Measurements from ENCODE around the gene SLC13A4.
"Not testable (repeated sequence)": the region's sequence is repeated elsewhere in the genome, so short reads cannot be mapped to it uniquely, and the experiment has no call there.

SLC13A4 gene

DNA sequence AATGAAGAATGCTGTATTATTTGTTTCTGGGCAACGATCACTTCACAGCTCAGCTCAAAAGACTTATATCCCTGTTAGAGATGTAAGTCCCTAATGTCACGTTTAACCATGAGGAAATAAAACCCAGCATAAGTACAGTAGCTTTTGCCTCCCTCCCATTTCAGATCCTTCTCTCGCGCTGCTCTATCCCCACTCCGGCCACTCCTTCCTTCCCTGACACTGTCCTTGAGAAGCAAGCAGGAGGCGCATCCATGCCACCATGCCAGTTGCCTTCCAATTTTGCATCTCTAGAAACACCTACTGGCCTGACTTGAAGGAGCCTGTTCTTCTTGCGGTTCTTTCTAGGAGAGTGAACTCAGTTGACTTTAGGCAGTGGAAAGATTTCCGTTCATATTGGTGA is 19.4 kb upstream of the SLC13A4 start:
- DNase-seq = no peak

DNA sequence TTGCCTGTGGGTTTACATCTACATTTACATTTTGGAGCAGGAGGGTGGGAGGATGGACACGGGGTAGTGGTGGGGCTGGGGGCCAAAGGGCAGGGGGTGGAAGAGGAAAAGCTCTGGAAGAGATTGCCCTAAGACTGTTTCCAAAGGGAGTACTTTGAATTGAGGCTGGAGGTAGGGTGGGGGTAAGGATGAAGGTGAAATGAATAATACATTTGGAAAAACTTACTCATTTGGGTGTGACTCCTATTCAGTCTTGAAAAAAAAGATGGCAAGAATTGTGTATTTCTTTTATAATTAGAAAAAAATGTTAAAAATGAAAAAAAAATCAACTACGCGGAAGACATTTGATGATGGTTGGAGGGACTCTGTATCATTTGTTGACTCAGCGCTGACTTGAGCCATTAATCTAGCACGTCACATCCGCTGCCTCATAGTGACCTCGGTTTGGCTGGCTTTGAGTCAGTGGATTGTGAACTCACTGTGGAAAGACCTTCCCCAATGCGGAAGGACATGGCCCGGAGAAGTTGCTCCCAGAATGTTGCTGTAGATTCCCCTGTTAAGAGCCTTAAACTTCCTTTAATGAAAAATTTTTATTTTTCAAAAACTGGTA is 17.8 kb upstream of the SLC13A4 start:
- DNase-seq = no peak

DNA sequence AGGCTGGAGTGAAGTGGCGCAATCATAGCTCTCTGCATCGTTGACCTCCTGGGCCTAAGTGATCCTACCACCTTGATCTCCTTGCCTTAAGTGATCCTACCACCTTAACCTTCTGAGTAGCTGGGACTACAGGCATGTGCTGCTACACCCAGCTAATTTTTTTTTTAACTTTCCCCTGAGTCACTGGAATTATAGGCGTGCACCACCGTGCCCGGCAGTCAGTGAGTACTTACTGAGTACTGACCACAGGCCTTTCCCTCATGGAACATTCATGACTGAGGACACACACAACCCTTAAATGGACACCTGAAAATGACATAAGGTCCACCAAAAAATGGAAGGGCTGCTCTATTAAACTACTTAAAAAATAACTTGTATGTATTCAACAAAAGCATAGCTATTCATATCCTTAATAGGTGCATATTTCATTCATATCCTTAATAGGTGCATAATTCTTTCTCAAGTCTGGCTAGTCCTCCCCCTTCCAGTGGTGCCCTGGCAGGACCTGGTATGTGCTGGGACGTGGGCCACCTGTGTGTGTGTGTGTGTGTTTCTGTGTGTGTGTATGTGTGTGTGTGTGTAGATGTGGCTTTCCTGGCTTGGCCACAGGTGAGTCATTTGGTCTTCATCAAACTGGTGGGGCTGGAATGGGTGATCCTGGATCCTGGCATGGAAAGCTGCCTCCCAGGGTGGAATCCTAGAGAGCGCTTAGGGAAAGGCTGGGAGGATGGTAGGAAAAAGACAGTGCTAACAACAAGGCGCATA is 17.1 kb upstream of the SLC13A4 start:
- no peak for DNase-seq

DNA sequence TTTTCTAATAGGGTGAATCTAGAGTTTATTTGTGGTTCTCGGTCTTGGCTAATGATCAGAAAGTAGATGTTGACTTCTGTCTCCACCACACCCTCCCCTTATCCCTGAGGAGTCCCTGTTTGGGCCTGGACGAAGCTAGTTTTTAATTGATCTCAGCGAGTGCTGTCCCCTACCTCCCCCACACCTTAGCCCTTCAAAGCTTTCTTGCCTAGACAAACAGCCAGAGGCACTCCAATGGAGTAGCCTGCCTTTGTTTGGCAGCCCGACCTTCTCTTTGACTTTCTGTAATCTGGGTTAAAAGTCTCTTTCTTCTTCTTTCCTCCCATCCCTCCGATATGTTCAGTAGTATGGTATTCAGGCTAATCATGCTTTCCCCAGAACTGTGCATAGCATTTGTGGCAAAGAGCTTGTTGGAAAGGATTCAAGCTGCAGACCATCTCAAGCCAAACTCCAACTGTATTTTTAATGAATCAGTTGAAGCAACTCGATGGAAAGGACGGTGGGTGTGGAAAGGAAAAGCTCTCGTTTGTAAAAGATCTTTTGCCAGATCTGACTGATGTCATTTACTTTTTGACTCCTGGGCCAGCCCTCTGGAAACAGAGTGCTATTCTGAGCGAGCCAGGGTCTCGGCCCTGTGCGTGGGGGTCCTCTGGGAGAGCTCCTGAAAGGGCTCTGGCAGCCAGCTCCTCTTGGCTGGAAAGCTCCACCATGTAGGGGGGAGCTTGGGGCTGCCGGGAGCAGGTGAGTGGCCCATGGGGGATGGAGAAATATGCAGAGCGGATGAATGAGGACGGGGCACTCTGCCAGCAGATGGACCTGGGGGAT is 16.1 kb upstream of the SLC13A4 start:
- DNase-seq = no peak

DNA sequence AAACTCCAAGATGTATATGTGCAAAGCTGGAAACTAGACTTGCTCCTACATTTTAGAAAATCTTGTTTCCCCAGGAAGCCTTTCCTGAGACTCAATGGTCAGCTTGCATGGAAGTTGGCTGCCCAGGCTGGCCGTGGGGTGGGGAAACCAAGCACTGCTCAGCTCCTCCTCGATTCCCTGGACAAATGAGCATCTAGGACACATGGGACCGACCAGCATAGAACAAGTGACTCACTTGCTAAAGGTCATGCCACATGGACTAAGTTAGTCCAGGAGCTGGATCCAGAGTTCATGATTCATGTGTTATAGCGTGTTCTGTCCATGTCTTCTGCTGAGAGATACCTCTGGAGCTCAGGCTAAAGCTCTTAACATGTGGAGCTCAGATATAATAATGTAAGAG is 14.4 kb upstream of the SLC13A4 start:
- no peak for DNase-seq

DNA sequence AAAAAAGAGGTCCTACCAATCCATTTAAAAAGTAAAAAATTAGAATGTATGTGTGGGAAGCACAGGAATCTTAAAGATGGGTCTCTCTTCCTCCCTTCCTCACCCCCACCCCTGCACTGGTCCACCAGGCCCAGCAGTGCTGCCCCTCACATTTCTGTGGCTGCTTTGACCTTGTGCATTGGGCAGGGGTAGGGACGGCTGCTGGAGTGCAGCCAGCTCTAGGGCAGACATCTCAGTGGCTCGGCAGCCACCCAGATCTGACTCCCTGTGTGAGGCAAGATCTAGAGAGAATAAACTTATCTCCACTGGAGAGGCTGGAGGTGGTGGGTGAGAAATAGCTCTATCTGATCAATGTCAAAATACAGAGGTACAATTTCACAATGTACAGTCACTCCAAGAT is 13.9 kb upstream of the SLC13A4 start:
- no peak for DNase-seq

DNA sequence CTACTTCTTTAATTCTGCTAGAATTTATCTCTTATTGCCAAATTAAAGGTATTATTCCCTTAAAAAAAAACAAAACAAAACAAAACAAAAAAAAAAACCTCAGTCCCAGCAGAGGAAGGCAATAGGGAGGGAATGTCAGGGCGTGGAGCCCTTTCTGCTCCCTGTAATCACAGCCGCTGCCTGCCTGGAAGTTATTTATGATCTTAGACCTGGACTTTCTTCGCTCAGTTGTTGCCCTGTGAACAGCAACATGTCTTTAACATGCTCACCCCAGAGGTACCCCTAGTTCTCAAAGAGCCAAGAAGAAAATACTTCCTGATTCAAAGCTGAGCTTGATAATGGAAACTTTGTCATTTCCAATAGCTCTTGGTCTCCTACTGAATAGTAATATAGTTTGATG is 12.9 kb upstream of the SLC13A4 start:
- DNase-seq = no peak

DNA sequence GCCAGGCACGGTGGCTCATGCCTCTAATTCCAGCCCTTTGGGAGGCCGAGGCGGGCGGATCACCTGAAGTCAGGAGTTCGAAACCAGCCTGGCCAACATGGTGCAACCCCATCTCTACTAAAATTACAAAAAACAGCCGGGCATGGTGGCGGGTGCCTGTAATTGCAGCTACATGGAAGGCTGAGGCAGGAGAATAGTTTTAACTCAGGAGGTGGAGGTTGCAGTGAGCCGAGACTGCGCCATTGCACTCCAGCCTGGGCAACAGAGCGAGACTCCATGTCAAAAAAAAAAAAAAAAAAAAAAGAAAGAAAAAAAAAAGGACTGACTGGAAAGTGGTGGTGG is 9.3 kb upstream of the SLC13A4 start:
- not testable (repeated sequence) for DNase-seq

DNA sequence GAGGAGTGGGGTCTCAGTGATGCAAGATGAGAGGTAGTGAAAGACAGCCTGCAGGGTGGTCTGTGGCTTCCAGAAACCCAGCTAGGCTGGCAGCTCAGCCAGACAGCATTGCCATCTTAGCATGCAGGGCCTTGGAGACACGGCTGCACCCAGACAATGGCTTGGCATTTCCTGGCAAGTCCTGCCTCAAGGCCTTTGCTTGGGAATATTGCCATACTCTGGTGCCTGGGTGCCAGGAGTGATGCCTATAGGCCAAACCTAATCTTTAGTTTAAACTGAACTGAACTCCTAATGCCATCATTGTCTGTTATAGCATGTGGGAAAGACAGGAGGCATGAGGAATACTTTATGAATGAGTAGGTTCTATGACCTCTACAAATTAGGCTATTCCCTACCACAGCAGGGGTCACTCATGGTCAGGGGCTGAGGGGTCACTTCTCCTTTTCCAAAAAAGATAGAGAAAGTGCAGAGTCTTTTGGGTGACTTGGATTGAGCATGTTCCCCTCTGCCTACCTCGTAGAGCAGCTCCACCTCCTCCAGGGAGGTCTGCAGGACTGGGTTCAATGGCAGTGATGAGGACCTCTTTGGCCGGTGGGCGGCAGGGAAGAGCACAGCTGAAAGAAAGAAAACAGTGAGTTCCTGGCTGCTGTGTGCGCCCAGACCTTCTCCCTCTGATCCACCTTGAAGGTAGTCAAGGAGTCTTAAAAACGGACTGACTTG is 8.8 kb upstream of the SLC13A4 start:
- no peak for DNase-seq

DNA sequence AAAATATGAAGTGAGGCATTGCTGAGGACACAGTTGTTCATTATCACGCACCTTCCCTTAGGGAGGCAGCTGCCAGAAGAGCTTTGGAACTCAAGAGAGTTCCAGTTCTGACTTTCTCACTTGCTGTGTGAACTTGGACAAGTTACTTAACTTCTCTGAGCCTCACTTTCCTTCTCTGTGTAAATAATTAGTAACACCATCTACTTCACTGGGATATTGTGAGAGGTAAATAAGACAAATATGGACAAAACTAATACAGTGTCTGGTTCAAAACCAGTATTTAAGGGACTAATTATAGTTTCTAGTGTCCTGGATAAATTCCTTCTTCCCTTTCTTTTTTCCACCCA is 6.3 kb upstream of the SLC13A4 start:
- DNase-seq = no peak

DNA sequence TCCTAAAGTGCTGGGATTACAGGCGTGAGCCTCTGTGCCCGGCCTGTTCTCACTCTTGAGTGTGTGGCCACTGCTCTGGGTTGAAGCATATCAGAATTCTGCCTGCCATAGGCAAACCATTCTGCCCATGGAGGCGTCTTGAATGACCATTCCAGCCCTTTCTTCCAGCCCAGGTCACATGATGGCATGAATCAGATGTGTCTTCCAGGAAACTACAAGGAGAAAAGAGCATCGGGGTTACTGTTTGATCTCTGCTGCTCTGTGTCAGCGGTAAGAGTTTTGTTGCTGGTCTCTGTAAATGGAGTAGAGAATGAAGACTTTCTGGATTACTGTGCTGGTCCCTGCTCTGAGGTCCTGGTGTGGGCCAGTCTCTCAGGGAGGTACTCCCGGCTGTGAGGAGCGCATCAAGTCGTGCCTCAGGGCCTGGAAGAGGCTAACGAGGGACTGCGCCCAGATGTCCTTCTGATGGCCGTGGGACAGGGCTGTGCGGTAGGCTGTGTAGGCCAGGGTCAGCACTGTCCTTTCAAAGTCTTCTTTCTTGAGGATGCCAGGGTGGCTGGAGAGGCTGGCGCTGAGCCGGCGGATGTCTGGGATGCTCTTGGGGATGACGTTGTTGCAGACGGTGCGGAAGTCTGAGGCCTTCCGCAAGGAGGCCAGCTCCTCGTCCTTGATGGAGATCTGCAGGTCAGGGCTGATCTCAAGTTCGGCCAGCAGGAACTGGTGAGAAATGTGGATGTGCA is 5.8 kb upstream of the SLC13A4 start:
- DNase-seq = no peak

DNA sequence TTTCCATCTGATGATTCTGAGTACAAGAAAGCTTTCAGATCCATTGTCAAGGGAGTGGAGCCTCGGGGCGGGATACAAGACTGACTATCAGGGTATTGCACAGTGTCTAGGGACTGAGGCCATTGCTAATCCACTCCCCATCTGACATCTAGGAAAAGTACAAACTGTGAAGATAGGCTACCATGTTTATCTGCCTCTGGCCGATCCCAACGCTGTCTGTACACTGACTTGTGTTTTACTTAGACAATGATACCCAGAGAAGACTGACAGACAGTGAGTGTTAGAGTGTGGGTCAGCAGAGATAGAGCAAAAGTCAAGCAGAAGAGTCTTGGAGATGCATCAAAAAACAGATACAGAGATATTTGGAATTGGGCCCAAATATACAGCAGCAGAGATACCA is 3.1 kb upstream of the SLC13A4 start:
- no peak for DNase-seq

DNA sequence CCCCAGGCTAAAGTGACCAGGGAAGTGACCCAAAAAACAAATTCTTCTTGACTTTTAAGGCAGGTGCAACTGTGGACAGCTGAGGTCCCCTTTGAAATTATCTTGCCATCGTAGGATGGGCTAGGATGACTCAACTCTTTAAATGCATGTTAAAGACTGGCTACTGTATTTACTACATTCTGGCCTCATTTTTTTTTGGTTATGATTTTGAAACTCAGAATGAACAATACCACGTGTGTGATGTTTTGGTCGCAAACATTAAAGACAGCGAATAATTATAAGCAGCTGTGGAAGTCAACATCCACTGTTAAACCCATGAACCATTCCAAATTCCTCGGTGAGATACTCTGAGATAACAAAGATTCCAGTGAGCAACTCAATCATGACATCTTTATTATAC is 1.2 kb upstream of the SLC13A4 start:
- no peak for DNase-seq

DNA sequence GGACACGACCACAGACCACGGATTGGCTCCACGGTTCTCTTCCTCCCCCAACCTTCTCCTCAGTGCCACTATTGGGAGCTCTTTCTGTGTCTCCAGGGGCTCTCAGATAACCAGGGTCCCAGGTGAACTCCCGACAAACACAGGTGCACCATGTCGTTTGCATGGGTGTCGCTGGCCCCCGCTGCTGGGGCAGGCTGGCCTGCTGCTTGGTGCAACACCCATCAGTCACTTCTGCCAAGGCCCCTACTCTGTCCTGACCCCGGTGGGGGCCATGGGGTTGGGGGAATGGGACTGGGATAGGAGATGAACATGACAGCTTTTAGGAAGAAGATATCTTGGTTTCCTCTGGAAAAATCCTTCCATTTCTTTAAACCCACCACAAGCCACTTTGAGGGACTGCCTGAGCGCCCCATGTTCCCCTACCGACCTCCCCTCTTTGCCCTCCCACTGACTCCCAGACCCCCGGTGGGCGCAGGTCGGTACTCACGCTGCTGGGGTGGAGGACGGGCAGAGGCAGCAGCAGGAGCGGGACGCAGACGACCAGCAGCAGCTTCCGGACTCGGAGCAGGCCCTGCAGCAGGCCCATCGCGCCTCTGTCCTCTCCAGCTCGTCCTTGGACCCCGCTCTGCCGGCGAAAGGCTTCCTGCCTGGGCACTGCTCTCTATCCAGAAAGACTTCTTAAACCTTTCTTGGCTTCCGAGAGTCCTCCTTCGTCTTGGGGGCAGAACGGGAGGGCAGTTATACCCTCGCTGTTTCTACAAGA is 894 bp downstream of the SLC13A4 start:
- DNase-seq = no peak

DNA sequence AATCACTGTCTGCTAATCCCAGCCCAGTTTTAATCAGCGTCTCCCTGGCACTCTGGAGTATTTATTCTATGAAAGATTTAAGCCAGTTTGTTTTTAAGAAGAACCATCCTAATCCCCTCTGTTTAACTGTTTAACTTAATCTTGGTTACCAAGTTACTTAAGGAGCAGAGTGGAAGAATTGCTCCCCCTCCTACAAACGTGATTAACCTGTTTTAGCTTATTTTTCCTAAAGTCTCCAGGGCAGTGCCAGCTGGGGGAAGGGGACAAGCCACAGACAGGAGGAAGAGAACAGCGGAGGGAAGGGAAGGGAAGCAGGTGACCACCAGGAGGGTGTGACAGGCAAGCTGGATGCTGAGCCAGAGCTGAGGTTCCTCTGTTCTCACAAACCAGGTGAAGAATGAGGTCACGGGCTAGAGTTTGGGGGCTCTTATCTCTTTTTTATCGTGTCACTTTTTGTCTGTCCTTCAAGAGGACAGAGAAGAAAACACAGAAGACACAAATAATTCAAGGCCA is 1.7 kb downstream of the SLC13A4 start:
- no peak for DNase-seq

DNA sequence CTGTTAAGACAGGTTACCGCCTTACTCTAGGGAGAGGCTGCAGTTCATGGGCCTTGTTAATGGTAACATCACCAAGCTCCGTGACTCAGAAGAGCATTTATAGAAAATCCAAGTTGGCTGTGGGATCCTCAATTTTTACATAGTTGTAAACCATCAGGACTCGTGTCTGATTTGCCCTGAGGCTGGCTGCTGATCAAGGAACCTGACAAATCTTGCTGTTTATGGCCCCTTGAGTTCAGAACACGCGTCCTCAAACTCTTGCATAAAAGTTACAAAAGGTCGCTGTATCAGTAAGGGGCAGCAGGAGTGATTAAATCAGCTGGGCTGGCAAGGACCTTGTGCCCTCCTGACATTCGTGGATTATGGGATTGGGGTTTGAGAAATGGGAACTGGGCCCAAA is 4.6 kb downstream of the SLC13A4 start:
- DNase-seq = no peak

DNA sequence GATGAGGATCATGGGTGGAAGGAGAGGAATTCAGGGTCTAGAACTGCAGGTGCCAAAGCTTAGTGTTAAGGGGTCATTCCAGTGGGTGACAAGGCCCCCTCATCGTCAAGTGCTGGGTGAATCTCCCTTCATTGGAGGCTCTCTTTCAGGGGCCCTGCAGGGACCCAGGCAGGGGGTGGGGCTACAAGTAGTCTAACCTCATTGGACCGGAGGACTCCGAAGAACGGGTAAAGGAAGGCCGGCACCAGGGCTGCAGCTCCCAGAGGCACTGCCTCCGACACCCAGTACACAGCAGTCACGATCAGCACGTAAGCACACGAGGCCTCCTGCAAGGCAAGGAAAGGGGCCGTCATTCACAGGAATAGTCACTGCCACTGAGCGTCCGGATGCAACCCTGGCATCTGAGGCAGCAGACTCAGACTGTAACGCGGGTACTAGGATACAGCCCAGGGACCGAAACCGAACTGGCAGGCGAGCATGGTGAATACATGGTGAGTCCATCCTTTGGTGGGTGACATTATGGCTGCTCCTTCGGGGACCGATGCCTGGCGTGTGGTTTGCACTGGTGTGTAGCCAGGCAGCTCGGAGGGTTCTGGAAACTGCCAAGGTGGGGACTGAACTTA is 6.7 kb downstream of the SLC13A4 start:
- DNase-seq = no peak

DNA sequence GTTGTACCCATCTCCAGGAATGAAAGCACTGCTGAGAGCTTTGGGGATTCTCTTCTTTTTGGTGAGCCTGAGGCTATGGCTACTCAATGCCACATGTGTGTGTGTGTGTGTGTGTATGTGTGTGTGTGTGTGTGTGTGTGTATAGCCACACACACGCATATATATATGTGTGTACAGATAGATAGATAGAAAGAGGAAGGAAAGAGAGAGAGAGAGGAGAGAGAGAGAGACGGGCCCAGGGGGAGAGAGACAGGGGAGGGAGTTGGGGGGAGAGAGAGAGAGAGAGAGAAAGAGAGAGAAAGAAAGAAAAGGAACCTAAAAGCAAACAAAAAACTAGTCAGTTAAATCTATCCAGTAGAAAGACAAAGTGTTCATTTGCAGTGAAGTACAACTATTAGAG is 8.3 kb downstream of the SLC13A4 start:
- DNase-seq = no peak

DNA sequence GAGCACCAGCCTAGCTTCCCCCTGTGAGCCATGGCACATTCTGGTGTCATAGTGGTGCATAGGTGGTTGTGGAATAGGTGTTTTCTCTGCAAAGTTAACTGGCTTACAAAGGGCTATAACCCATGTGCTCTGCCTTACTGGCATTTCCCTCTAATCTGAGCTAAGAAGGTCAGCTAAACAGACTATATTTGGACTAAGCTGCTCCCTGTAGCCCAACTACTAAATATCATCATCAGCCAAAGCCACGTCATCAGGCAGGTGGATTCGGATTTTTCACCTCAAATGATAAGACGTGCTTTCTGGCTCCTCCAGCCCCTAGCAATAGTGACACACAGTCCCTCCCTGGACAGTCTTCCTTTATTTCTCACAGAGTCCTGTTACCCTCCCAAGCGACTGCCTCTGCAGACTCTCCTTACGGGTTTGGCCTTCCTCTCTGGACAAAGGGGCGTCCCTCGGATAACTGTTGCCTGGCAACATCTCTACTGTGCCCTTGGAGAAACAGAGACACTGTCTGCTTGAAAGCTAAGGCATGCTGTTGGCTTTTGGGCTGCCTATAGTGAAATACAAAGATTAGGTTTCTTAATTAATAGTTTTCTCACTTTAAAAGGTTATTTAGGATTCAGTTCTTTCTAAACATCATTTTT is 9.1 kb downstream of the SLC13A4 start:
- DNase-seq = no peak

DNA sequence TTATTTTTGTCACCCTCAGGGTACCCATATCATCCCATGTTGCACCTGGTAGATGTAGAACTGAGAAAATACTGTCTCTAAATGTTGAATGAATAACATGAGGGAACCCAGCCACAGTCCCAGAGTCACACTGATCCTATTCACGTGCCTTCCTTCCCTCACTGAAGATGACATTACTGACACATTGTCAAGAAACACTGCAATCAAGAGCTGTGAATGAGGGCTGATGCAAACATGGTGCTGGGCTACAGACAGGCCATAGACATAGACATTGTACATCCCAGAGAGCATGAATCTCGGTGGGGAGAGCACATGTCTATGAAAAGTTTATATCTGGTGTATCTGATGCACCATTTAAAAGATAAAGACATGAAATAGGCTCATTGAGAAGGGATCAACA is 9.8 kb downstream of the SLC13A4 start:
- no peak for DNase-seq

DNA sequence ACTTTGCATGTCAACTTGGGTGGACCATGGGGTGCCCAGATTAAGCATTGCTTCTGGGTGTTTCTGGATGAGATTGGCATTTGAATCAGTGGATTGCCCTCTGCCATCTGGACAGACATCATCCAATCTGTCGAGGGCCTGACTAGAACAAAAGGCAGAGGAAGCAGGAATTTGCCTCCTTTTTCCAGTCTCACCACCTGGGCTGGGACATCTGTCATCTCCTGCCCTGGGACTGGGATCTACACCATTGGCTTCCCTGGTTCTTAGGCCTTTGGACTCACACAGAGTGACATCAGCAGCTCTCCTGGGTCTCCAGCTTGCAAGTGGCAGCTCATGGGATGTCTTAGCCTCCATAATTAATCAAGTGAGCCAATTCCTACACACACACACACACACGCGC is 10.3 kb downstream of the SLC13A4 start:
- no peak for DNase-seq

All from activated CD4-positive, alpha-beta T cell treated with anti-CD3 and anti-CD28 coated beads for 1 hour (primary cell).